Choroid plexus epithelial cell (primary cell): ENCODE results near the gene RSPO3.

ENCODE experiments used
- DNase-seq: peaks from one replicate; pipeline ENCODE4 v3.0.0-alpha.2; 2010; ENCODE audit warnings: low read depth
- H3K4me3 ChIP-seq: 2 replicates; pipeline ENCODE4 v1.5.1; 2011; ENCODE audit warnings: low read depth, mild to moderate bottlenecking, control low read depth, low read length, moderate library complexity
- TF ChIP-seq, protein P1 (sequence below): conservative IDR thresholded peaks from 2 replicates; pipeline ENCODE4 v1.5.1; 2011; ENCODE audit warnings: low read depth, mild to moderate bottlenecking, control low read depth, inconsistent platforms, low read length, moderate library complexity

Gene RSPO3

DNA sequence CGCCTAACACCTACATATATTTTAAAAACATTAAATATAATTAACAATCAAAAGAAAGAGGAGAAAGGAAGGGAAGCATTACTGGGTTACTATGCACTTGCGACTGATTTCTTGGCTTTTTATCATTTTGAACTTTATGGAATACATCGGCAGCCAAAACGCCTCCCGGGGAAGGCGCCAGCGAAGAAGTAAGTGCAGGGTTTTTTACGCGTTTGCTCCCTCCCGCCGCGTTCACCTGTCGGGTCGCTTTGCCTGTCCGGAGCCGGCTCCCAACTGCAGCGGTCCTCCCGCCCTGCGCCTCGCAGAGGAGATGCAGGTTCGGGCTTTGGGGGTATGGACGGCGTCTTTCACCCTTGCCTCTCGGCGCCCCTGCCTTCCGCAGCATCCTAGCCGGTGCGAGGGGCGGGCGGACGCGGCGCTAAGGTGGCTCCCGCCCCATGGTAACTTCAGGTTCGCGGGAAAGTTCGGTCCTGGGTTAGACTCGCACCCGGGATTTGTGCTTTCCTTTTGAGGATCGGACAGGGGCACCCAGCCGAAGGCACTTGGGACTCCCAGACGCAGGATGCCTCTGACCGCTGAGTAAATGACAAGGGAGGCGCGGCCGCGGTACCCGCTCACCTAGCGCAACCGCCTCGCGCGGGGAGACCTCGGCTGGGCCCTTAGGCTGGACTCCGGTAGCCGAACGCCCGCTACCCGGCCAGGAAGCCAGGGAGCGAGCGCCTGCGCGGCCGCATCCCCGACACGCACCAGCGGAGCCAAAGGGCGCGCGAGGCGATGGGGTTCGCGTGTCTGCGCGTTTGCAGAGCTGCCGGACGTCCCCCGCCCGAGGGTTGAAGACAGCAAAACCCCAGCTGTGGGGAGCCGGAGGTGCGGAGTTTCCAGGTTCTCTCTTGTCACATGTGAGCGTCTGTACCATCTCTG is 891 bp downstream of the RSPO3 start:
- TF ChIP-seq, protein P1, sequence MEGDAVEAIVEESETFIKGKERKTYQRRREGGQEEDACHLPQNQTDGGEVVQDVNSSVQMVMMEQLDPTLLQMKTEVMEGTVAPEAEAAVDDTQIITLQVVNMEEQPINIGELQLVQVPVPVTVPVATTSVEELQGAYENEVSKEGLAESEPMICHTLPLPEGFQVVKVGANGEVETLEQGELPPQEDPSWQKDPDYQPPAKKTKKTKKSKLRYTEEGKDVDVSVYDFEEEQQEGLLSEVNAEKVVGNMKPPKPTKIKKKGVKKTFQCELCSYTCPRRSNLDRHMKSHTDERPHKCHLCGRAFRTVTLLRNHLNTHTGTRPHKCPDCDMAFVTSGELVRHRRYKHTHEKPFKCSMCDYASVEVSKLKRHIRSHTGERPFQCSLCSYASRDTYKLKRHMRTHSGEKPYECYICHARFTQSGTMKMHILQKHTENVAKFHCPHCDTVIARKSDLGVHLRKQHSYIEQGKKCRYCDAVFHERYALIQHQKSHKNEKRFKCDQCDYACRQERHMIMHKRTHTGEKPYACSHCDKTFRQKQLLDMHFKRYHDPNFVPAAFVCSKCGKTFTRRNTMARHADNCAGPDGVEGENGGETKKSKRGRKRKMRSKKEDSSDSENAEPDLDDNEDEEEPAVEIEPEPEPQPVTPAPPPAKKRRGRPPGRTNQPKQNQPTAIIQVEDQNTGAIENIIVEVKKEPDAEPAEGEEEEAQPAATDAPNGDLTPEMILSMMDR, result no peak
- H3K4me3 ChIP-seq, result peak overlapping the region; percentile 59
- no peak for DNase-seq

DNA sequence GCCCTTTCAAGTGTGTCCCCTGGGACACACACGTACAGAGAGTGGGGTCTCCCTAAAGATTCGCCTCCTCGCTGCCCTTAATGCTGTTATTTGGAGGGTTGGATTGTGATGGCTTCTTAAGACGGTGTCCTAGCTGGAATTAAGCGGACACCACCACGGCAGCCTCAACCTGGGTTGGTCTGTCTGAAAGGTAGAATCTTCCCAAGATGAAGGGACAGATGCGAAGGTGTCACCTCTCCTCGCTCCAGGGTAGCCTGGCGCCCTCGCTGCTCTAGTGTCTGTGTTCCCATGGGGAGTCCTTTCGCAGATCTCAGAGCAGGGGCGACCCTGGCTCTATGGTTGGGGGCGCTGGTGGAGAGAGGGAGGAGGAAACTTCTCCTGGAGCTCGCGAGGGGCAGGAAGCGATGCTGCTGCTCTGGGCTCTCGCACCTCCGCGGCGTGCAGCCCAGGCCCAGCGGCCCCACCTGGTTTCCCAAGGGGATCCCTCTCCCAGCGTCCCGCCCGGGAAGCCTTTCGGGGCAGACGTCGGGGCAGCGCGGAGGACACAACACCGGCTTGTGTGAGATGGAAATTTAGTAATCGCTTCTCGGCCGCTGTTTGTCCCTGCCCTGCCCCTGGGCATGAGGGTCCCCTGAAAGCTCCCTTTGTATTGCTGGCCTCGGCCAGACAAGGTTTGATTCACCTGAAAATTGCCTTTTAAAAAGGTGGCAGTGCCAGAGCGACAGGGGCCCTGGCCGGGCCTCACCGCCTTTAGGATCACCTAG is 1.7 kb downstream of the RSPO3 start:
- peak overlapping the region; percentile 59 for H3K4me3 ChIP-seq
- TF ChIP-seq, protein P1, result no peak
- no peak for DNase-seq

DNA sequence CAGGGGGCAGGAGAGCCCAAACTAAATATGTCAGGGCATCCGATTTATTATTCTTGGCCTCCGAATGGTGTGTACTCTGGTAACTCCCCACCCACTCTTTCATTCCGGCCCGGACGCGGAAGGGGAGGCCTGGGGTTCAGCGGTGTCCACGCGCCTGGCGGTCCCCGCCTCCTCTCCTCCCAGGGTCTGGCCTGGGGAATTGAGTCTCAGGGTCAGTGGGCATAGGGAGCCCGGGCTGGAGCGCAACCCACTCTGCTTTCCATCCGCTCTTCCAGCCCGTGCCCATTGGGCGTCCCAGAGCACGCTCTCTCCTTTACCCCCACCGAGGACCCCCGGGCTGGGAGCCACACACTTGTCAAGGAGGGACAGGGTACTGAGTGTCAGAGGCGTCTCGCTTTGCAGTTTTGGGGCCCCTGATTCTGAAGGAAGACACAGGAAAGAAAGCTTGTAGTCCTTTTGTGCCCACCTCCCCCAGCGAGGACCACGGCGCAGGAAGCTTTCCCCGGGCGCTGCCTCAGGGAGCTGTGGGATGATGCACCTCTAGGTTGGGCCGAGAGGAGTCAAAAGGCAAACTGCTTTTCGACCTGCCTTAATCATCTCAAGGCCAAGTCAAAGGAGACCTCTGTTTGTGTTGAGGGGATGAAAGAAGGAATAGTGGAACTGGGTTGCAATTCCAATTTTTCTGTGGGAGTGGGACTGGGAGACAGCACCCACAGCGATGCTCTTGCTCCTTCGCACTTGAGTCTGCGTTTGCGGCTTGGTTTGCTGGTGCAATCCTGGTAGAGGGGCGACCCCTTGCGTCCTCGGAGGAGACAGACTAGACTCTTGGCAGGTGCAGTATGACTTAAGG is 2.5 kb downstream of the RSPO3 start:
- TF ChIP-seq, protein P1, result peak; percentile 97
- DNase-seq, result peak; percentile 92

DNA sequence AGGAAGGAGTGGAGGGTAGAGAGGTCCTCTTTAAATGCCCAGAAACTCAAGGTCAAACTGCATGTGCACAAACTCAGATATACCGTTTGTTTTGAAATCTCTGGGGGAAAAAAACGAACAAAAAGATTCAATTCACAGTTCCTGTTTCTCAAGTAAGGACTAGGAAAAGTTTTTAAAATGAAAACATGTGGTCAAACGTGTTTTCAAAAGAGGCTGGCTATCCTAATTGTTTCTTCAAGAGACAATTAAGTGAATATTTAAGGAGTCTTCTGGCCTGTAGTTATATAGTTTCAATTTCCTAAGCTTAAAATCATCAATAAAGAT is 3.1 kb downstream of the RSPO3 start:
- H3K4me3 ChIP-seq, result no peak overlapping the region
- TF ChIP-seq, protein P1, result no peak
- DNase-seq, result no peak

More for the DNA sequence above, 2.5 kb downstream of the RSPO3 start:
- peak overlapping the region; percentile 1 for H3K4me3 ChIP-seq

DNA sequence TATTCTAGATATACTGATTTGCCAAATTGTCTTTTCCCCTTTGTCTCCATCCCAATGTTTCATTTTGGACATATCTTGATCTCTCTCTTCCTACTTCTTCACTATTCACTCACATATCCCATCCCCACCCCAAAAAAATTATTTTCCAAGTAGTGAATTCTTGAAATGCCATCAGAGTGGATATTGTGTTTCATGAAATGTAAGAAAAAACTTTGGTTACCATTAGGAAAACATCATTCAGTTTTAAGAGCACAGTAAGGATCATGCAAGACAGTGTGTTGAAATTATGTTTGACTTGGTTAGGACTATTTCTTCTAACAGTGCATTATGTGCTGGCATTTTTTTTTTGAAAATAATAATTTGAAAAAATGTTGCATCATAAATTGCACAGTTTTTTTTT is 5.7 kb downstream of the RSPO3 start:
- no peak for DNase-seq
- no peak overlapping the region for H3K4me3 ChIP-seq
- TF ChIP-seq, protein P1, result no peak

DNA sequence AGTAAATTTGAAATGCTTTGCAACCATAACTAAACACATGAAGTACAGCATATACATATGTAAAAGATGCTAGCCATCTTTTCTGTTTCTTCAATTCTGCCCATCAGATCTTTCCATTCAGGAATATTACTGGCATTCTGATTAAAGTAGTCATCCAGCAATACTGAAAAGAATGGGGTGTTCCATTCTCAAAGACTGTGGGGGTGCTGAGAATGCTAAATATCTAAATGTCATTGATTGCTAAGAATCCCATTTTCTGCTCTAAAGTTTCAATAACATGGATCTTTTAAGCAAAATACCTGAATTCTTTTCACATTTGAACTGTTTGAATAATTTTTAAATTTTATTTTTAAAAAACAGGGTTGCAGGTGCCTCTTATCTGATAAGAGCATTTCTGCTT is 6.2 kb downstream of the RSPO3 start:
- TF ChIP-seq, protein P1, result no peak
- no peak overlapping the region for H3K4me3 ChIP-seq
- no peak for DNase-seq
